Cardiac septum (tissue), 1 donor: Measurements from ENCODE around the gene PPP3R1. TPM values are rescaled to one million over a fixed set of nuclear protein-coding genes. Genes with fewer than 3 reads are reported as not detected.
"Not testable (repeated sequence)": the region's sequence is repeated elsewhere in the genome, so short reads cannot be mapped to it uniquely, and the experiment has no call there.

Source experiments
- DNase-seq: peaks from one replicate; pipeline ENCODE4 v3.0.0-alpha.2; 2020; ENCODE audit warnings: low spot score
- intact Hi-C: fragments of 100-400 bp; cut with DNase I; formaldehyde crosslinking; loops from one replicate; pipeline ENCODE4 v1.14.0; 2022
- total RNA-seq: library from RNA; stranded (reverse); fragmentation: NEBNext Ultra II Directional; extraction: Animal tissue kit (Norgen Biotek cat#: 25700); gene quantifications from one replicate; pipeline ENCODE4 v1.2.1, GENCODE V29; 2021
- donor health status: DM: no; HTN: no; CAD: no.

Gene PPP3R1
- total RNA-seq, 1 donor from 2014 or later = 33.4 TPM

- no peak for DNase-seq
- intact Hi-C loops = loop anchor here (2.0 to 10.0 kb wide), 4 partner anchors 57 to 249 kb away; partner anchors contain the start of gene PPP3R1
Measured at GRCh38 chr2:68196120-68196716, 56.1 kb downstream of the PPP3R1 start.

- intact Hi-C loops = loop anchor here (5.0 to 10.0 kb wide), 3 partner anchors 70 to 250 kb away; no protein-coding TSS in a partner anchor
- DNase-seq = no peak
Measured at GRCh38 chr2:68195096-68195495, 57.2 kb downstream of the PPP3R1 start.

GRCh38 chr2:68193787-68194372 is 58.5 kb downstream of the PPP3R1 start:
- DNase-seq = no peak
- intact Hi-C loops = loop anchor here (10.0 kb wide), 2 partner anchors 69 to 251 kb away; no protein-coding TSS in a partner anchor

DNA sequence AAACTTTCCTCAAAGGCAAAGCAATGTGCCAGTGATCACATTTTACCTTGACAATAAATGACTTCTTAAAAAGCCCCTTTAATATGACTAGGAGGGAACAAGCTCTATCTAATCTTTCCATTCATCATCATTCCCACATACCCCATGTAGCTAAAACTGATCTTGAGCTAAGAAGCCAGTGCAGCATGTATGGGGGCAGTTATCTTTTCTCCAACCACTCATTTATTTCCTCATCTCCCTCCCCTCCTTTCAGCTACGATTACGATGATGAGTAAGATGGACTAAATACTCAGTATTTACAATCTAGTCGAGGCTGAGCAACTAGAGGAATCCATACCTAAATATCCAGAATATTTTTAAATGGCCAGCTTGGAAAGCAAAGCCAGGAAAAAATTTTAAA is 59.2 kb downstream of the PPP3R1 start:
- intact Hi-C loops = loop anchor here (10.0 kb wide), 2 partner anchors 68 to 252 kb away; no protein-coding TSS in a partner anchor

GRCh38 chr2:68190991-68191731 is 61.2 kb downstream of the PPP3R1 start:
- intact Hi-C loops = loop anchor here (10.0 kb wide), 2 partner anchors 66 to 254 kb away; no protein-coding TSS in a partner anchor
- DNase-seq = no peak

More for the DNA sequence above, 59.2 kb downstream of the PPP3R1 start:
- DNase-seq = no peak

DNA sequence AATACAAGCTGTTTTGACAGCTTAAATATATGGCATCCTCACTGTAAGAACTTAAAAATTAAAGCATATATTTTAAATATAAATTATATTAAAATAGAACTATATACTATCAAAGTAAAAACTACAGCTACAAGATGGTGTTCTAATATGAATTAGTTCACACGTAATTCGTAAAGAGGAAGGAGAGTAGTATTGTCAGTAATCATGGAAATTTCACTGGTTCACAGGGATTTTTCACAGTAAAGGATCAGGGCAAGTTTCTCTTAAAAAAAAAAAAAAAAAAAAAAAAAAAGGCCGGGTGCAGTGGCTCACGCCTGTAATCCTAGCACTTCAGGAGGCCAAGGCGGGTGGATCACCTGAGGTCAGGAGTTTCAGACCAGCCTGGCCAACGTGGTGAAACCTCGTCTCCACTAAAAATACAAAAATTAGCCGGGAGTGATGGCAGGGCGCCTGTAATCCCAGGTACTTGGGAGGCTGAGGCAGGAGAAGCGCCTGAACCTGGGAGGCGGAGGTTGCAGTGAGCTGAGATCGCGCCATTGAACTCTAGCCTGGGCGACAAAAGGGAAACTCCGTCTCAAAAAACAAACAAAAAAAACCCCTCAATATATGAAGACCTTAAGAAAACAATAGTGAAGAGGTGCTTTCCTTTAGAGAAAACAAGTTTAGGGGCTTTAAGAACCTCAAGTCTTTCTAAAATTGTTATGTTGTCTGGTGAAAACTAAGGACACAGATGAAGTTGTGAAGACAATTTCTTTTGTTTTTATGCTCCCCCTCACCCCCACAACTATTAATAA is 62.1 kb downstream of the PPP3R1 start:
- no peak for DNase-seq
- intact Hi-C loops = loop anchor here (10.0 kb wide), 2 partner anchors 65 to 255 kb away; no protein-coding TSS in a partner anchor

- no peak for DNase-seq
- intact Hi-C loops = no loop called here
Measured at GRCh38 chr2:68188831-68189230, 63.5 kb downstream of the PPP3R1 start.

DNA sequence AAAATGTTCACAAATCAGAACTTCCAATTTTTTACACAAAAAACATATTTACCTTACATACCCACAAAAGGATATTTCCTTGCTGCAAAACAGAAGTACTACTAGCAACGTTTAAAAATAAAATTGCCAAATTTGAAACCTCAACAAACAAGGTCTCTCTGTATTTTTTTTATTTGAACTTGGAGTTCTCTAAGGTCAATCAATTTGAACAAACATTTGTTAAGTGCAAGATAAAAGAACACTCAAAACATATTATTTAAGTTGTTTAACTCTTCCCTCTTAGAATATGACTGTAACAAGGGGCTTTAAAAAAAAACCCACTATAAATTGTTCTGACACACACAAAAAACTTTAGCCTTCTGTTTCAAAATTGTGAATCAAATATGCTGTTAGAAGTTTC is 65.0 kb downstream of the PPP3R1 start:
- DNase-seq = no peak
- intact Hi-C loops = no loop called here

- intact Hi-C loops = no loop called here
- DNase-seq = no peak
Measured at GRCh38 chr2:68185541-68186164, 66.7 kb downstream of the PPP3R1 start.

- intact Hi-C loops = no loop called here
- no peak for DNase-seq
Measured at GRCh38 chr2:68182902-68183301, 69.4 kb downstream of the PPP3R1 start.

- intact Hi-C loops = no loop called here
- DNase-seq = no peak
Measured at GRCh38 chr2:68178954-68179627, 73.2 kb downstream of the PPP3R1 start.

GRCh38 chr2:68178432-68178831 is 73.9 kb downstream of the PPP3R1 start:
- no peak for DNase-seq
- intact Hi-C loops = no loop called here

DNA sequence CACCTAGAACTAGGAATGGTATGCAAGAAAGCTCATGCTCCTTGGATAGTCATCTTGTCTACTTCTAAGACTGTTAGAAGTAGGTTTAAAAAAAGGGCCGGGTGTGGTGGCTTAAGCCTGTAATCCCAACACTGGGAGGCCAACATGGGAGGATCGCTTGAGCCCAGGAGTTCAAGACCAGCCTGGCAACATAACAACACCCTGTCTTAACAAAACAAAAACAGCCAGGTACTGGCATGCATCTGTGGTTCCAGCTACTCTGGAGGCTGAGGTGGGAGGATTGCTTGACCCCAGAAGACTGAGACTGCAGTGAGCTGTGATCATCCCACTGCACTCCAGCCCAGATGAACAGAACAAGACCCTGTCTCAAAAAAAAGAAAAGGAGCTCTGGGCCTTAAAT is 74.8 kb downstream of the PPP3R1 start:
- no peak for DNase-seq
- intact Hi-C loops = no loop called here

GRCh38 chr2:68176657-68177056 is 75.7 kb downstream of the PPP3R1 start:
- no peak for DNase-seq
- intact Hi-C loops = no loop called here

- DNase-seq, intact Hi-C loops: not testable (repeated sequence)
Measured at GRCh38 chr2:68175210-68175609, 77.1 kb downstream of the PPP3R1 start.

GRCh38 chr2:68172990-68173700 is 79.2 kb downstream of the PPP3R1 start:
- intact Hi-C loops = no loop called here
- DNase-seq = no peak

GRCh38 chr2:68172521-68172920 is 79.8 kb downstream of the PPP3R1 start:
- no peak for DNase-seq
- intact Hi-C loops = no loop called here

DNA sequence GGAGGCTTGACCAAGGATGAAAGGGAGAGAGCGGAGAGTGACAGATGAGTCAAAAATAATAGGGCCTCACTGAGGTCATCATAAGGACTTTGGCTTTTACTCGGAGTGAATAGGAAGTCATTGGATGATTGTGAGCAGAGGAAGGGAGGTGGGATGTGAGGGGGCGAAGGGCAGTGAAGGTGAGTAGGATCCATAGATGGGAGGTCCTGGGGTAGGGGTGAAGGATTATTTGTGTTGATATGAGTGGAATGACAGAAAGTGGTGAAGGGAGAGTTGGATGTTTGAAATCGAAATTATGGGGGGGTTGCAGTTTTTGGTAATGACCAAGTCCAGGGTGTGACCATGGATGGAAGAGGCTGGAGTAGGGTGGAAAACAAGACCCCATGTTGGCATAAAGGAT is 80.6 kb downstream of the PPP3R1 start:
- no peak for DNase-seq
- intact Hi-C loops = no loop called here
